ENCODE results near the gene AKR1E2. TPM values are rescaled to one million over a fixed set of nuclear protein-coding genes. Genes with fewer than 3 reads are reported as not detected.

The AKR1E2 gene
- total RNA-seq, 2 donors from 2014 or later = 1.8 to 16.2 TPM

DNA sequence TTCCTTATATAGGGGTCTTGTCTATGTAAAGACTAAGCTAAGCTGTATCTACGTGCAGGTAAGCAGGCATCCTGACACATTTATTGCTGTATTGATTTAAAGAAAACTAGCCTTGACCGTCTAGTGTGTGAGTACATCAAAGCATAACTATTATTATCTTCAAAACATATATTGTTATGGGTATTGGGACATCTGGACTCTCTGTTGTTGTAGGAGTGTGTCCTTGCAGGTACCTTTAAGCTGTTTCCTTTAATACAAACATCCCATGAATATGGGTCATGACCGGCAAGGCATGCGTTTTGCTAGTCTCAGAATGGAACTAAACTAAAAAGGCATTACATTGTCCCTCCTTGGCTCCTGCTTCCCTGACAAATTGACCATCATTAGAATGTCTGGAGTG is 35.1 kb upstream of the AKR1E2 start:
- Histone ChIP-seq H3K27me3 (replicated peaks; ENCODE audit: insufficient read depth) (no peaks in the 10 kb centered on the region), H3K36me3 (no peaks in the 10 kb centered on the region), H3K4me1 (replicated peaks) (no peaks in the 10 kb centered on the region), H3K9me3 (no peaks in the 10 kb centered on the region), H3K4me3 (no peak overlapping the region), H3K27ac (no peak overlapping the region)
- intact Hi-C loops (cut with DNase I) = no loop called here
- DNase-seq (ENCODE audit: low spot score) = no peak
- 58% methylated on average over 4 of the region's 4 CpGs for WGBS
- TF ChIP-seq POLR2AphosphoS5 (IDR thresholded peaks at IDR 0.05) = no peak
- TF ChIP-seq POLR2A (IDR thresholded peaks at IDR 0.05) = no peak
- TF ChIP-seq, protein P1, sequence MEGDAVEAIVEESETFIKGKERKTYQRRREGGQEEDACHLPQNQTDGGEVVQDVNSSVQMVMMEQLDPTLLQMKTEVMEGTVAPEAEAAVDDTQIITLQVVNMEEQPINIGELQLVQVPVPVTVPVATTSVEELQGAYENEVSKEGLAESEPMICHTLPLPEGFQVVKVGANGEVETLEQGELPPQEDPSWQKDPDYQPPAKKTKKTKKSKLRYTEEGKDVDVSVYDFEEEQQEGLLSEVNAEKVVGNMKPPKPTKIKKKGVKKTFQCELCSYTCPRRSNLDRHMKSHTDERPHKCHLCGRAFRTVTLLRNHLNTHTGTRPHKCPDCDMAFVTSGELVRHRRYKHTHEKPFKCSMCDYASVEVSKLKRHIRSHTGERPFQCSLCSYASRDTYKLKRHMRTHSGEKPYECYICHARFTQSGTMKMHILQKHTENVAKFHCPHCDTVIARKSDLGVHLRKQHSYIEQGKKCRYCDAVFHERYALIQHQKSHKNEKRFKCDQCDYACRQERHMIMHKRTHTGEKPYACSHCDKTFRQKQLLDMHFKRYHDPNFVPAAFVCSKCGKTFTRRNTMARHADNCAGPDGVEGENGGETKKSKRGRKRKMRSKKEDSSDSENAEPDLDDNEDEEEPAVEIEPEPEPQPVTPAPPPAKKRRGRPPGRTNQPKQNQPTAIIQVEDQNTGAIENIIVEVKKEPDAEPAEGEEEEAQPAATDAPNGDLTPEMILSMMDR (IDR thresholded peaks at IDR 0.05) = no peak

- no peak for DNase-seq (ENCODE audit: low spot score)
- TF ChIP-seq POLR2A (IDR thresholded peaks at IDR 0.05) (no peak), POLR2AphosphoS5 (IDR thresholded peaks at IDR 0.05) (no peak)
- TF ChIP-seq, protein P1 (IDR thresholded peaks at IDR 0.05) = no peak
- H3K9me3 ChIP-seq = no peaks in the 10 kb centered on the region
- H3K4me1 ChIP-seq (replicated peaks) = no peaks in the 10 kb centered on the region
- H3K36me3 ChIP-seq = no peaks in the 10 kb centered on the region
- intact Hi-C loops (cut with DNase I) = no loop called here
- H3K27me3 ChIP-seq (replicated peaks; ENCODE audit: insufficient read depth) = no peaks in the 10 kb centered on the region
- no peak overlapping the region for H3K4me3 ChIP-seq
- 44% methylated on average over 1 of the region's 1 CpG for WGBS
- H3K27ac ChIP-seq = no peak overlapping the region
Observed at GRCh38 chr10:4792381-4792780, 33.6 kb upstream of the AKR1E2 start.

GRCh38 chr10:4801405-4801804 is 24.6 kb upstream of the AKR1E2 start:
- H3K27me3 ChIP-seq (replicated peaks; ENCODE audit: insufficient read depth) = no peaks in the 10 kb centered on the region
- H3K4me3 ChIP-seq = no peak overlapping the region
- no peak for TF ChIP-seq POLR2A (IDR thresholded peaks at IDR 0.05)
- no peak for TF ChIP-seq POLR2AphosphoS5 (IDR thresholded peaks at IDR 0.05)
- no peak overlapping the region for H3K27ac ChIP-seq
- intact Hi-C loops (cut with DNase I) = no loop called here
- no peaks in the 10 kb centered on the region for H3K36me3 ChIP-seq
- DNase-seq (ENCODE audit: low spot score) = no peak
- no peaks in the 10 kb centered on the region for H3K4me1 ChIP-seq (replicated peaks)
- H3K9me3 ChIP-seq = no peaks in the 10 kb centered on the region
- 89% methylated on average over 3 of the region's 3 CpGs for WGBS

DNA sequence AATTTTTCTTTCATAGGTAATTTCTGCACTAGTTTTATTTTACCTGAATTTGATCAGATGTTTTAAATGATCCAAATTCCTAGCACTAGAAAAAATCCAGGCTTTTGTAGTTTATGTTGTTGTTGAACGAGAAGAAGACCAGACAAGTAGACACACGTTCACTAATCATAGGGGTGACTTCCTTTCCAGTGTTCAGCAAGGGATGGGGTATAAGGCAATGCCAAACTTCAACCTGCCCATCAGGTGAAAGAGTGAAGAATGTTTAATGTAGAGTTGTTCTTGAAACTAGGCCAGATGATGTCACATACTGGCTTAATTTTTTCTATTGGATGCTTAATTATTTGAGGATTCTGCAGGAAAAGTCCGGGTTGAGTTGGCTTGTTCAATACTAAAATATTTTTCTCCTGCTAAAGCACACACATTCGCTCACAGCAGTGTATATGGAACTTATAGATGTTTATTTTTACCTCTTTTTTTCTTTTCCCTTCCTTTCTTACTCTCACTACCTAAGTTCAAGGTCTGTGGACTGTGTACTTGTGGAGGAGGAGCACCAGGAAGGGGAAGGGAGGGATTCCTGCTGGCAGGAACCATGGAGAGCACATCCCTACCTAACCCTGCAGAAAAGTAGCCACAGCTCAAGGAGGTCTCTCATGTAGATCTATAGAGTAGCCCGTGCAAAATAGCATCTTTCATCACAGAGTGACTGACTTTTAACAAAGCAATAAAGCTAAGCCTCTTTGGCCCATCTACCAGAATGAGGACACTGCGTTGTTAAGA is 23.1 kb upstream of the AKR1E2 start:
- no peak for DNase-seq (ENCODE audit: low spot score)
- H3K27me3 ChIP-seq (replicated peaks; ENCODE audit: insufficient read depth) = no peaks in the 10 kb centered on the region
- H3K36me3 ChIP-seq = no peaks in the 10 kb centered on the region
- no peaks in the 10 kb centered on the region for H3K4me1 ChIP-seq (replicated peaks)
- no peak for TF ChIP-seq POLR2AphosphoS5 (IDR thresholded peaks at IDR 0.05)
- TF ChIP-seq, protein P1 (IDR thresholded peaks at IDR 0.05) = no peak
- TF ChIP-seq POLR2A (IDR thresholded peaks at IDR 0.05) = no peak
- H3K27ac ChIP-seq = no peak overlapping the region
- intact Hi-C loops (cut with DNase I) = no loop called here
- 64% methylated on average over 6 of the region's 6 CpGs for WGBS
- H3K9me3 ChIP-seq = no peaks in the 10 kb centered on the region
- no peak overlapping the region for H3K4me3 ChIP-seq

DNA sequence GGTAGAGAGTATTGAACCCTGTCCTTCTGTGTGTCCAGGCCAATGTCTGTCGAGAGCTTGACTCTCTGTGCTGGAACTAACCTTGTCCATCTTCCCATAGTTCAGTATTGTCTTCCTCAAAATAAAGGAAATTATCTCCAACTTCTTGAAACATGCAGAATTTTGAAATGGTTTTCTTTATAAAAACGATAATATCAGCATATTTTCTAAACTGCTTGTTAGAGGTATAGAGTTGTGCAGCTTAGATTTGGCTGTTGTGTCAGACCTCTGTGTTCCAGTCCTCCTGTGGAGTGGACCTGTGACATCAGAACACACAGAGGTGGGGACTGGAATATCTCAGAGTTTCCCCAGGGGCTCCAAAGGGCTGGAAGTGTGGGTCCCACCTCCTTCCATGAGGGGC is 22.2 kb upstream of the AKR1E2 start:
- Histone ChIP-seq H3K27ac (no peak overlapping the region), H3K4me1 (replicated peaks) (no peaks in the 10 kb centered on the region), H3K36me3 (no peaks in the 10 kb centered on the region), H3K9me3 (no peaks in the 10 kb centered on the region), H3K27me3 (replicated peaks; ENCODE audit: insufficient read depth) (no peaks in the 10 kb centered on the region), H3K4me3 (no peak overlapping the region)
- intact Hi-C loops (cut with DNase I) = no loop called here
- TF ChIP-seq, protein P1 (IDR thresholded peaks at IDR 0.05) = no peak
- TF ChIP-seq POLR2A (IDR thresholded peaks at IDR 0.05) = no peak
- TF ChIP-seq POLR2AphosphoS5 (IDR thresholded peaks at IDR 0.05) = no peak
- WGBS = 82% methylated on average over 2 of the region's 2 CpGs
- DNase-seq (ENCODE audit: low spot score) = no peak
